Measurements from ENCODE around the gene PUS1. TPM values are rescaled to one million over a fixed set of nuclear protein-coding genes. Genes with fewer than 3 reads are reported as not detected.

The PUS1 gene
- total and polyA plus RNA-seq, 8 donors: 7.6 to 35.4 (median 14.7) TPM

DNA sequence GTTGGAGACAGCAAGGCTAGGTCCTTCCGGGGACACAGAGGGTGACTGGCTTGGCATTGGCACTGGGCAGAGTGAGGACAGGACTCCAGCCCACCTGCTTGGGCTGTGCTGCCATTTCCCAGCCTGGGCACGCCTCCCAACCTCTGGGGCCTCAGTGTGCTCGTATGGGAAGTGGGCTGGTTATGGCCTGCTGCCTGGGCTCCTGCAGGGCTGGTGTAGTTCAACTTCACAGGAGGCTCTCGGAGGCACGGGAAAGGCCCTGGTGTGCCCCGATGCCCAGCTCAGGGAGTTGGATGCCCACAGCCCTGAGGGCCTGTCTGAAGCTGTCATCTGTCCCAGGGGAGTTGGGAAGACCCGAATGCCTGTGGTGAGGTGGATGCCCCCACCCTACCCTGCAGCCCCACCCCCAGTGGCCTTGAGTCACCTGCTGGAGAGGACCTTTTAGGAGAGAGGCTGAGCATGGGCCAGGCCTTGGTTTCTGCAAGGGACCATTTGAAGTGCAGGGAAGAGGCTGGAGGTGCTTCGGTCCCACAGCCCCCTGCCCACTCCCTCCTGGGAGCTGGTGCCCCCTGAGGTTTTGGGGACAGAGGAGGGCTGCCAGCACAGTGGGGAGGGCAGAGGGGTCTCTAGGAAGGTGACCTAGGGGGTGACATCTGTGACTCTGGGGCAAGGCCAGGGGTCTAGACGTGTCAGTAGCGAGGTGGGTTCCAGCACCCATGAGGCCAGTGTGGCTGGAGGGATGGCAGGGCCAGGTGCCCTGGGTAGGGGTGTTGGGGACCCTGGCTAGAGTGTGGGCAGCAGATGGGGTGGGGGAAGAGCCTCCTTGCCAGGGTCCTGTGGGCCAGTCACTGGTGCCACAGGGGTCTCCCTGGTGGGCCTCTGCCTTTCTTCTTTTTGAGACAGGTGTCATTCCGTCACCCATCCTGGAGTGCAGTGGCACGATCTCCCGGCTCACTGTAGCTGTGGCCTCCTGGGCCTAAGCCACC, 25.5 kb upstream of the PUS1 start:
- Histone ChIP-seq H3K27me3 (no peaks in the 10 kb centered on the region), H3K4me3 (no peak overlapping the region), H3K4me1 (peaks cover 0 to 9% (median 0%) of the 10 kb centered on the region in 3 donors), H3K36me3 (peaks cover 0 to 24% (median 10%) of the 10 kb centered on the region in 3 donors), H3K27ac (no peak overlapping the region), H3K9me3 (no peaks in the 10 kb centered on the region)
- TF ChIP-seq CTCF (IDR thresholded peaks at IDR 0.05): no peak
- 81 to 83% methylated on average over 12 to 13 of the region's 13 CpGs for WGBS, 2 donors
- FAIRE-seq (no peak), DNase-seq (peak in 3 of 6 donors; percentile 17 to 72 (median 22)), ATAC-seq (no peak)
- intact Hi-C loops (cut with DNase I): no loop called here

DNA sequence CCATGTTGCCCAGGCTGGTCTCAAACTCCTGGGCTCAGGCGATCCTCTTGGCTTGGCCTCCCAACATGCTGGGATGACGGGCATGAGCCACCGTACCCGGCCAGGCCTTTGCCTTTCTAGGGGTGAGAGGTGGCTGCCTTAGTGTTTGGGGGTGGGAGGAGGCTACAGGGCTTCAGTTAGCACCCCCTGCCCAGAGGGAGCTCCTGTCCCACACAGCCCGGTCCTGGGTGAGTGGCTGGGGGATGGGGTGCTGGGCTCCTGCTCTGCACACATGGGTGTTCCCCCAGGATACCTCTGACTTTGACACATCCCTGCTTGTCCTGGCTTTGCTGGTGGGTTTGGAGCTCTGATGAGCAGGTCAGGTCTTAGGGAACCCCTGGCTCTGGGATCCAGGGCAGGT, 24.7 kb upstream of the PUS1 start:
- Histone ChIP-seq H3K4me3 (no peak overlapping the region), H3K27ac (no peak overlapping the region), H3K9me3 (no peaks in the 10 kb centered on the region), H3K4me1 (peaks cover 0 to 9% (median 0%) of the 10 kb centered on the region in 3 donors), H3K27me3 (no peaks in the 10 kb centered on the region), H3K36me3 (peaks cover 0 to 32% (median 17%) of the 10 kb centered on the region in 3 donors)
- intact Hi-C loops (cut with DNase I): no loop called here
- WGBS, 2 donors: 92 to 94% methylated on average over 5 of the region's 5 CpGs
- ATAC-seq (no peak), FAIRE-seq (no peak), DNase-seq (peak in 3 of 6 donors; percentile 9 to 68 (median 20))
- no peak for TF ChIP-seq CTCF (IDR thresholded peaks at IDR 0.05)

DNA sequence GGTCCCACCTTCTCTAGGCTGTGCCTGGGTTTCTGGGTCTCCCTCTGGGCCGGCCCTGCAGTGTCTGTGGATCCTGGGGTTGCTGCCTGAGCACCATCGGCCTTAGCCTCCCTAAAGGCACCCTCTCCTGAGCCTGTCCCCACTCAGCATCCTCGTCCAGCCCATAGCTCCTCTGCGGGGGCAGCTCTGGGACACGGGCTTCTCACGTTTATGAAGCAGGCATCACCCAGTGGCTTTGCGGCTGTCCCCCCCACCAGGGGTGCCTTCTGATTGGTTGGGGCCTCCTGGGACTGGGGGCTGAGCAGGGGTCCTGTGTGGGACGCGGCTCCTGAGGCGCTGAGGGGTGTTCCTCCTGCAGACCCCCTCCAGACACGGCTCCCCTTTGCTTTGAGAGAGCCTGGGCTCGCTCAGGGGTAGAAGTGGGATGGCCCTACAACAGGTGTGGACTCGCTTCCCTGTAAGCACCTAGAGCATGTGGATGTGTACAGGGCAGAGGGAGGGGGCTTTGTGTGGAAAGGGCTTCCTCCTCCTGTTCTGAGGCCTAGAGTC, 23.9 kb upstream of the PUS1 start:
- TF ChIP-seq CTCF (IDR thresholded peaks at IDR 0.05): no peak
- no peaks in the 10 kb centered on the region for H3K9me3 ChIP-seq
- peaks cover 0 to 40% (median 24%) of the 10 kb centered on the region in 3 donors for H3K36me3 ChIP-seq
- peaks cover 0 to 9% (median 0%) of the 10 kb centered on the region in 3 donors for H3K4me1 ChIP-seq
- intact Hi-C loops (cut with DNase I): no loop called here
- WGBS, 2 donors: 89% methylated on average over 13 of the region's 13 CpGs
- DNase-seq: peak in 3 of 6 donors; percentile 9 to 65 (median 41)
- no peak for ATAC-seq
- no peaks in the 10 kb centered on the region for H3K27me3 ChIP-seq
- FAIRE-seq: no peak
- H3K27ac ChIP-seq: no peak overlapping the region
- no peak overlapping the region for H3K4me3 ChIP-seq

- Histone ChIP-seq H3K36me3 (peaks cover 0 to 45% (median 29%) of the 10 kb centered on the region in 3 donors), H3K4me1 (peaks cover 0 to 9% (median 0%) of the 10 kb centered on the region in 3 donors), H3K27me3 (no peaks in the 10 kb centered on the region), H3K4me3 (no peak overlapping the region), H3K9me3 (no peaks in the 10 kb centered on the region), H3K27ac (no peak overlapping the region)
- DNase-seq (peak in 2 of 6 donors; percentile 32 to 72), ATAC-seq (no peak), FAIRE-seq (no peak)
- no peak for TF ChIP-seq CTCF (IDR thresholded peaks at IDR 0.05)
- 92 to 94% methylated on average over 15 of the region's 15 CpGs for WGBS, 2 donors
- intact Hi-C loops (cut with DNase I): no loop called here
Measured at GRCh38 chr12:131905630-131906091, 23.4 kb upstream of the PUS1 start.
